Endothelial cell (in vitro differentiated cells): Measurements from ENCODE around the gene EVC. TPM values are rescaled to one million over a fixed set of nuclear protein-coding genes. Genes with fewer than 3 reads are reported as not detected.

Source experiments
- DNase-seq: peaks from one replicate; pipeline ENCODE4 v3.0.0; 2021; ENCODE audit warnings: low spot score
- H3K27ac Mint-ChIP-seq: one replicate; pipeline ENCODE4 v1.8.0; 2021; ENCODE audit warnings: mixed read lengths, inconsistent platforms; ENCODE audit not compliant: unreplicated experiment
- H3K27me3 Mint-ChIP-seq: one replicate; pipeline ENCODE4 v1.8.0; 2021; ENCODE audit warnings: mild to moderate bottlenecking, moderate library complexity, mixed read lengths, inconsistent platforms; ENCODE audit not compliant: unreplicated experiment
- H3K36me3 Mint-ChIP-seq: one replicate; pipeline ENCODE4 v1.8.0; 2021; ENCODE audit warnings: mild to moderate bottlenecking, low read depth, mixed read lengths, inconsistent platforms; ENCODE audit not compliant: unreplicated experiment
- H3K4me1 Mint-ChIP-seq: one replicate; pipeline ENCODE4 v1.8.0; 2021; ENCODE audit warnings: mild to moderate bottlenecking, mixed read lengths, inconsistent platforms; ENCODE audit not compliant: unreplicated experiment
- H3K4me3 Mint-ChIP-seq: one replicate; pipeline ENCODE4 v1.8.0; 2021; ENCODE audit warnings: mild to moderate bottlenecking, mixed read lengths, inconsistent platforms; ENCODE audit not compliant: unreplicated experiment
- H3K9me3 Mint-ChIP-seq: one replicate; pipeline ENCODE4 v1.8.0; 2021; ENCODE audit warnings: mixed read lengths, inconsistent platforms; ENCODE audit not compliant: unreplicated experiment
- total RNA-seq: library from RNA; stranded (reverse); fragmentation: NEBNext Ultra II Directional; extraction: Animal tissue kit (Norgen Biotek cat#: 25700); gene quantifications from one replicate; pipeline ENCODE4 v1.2.1, GENCODE V29; 2021; ENCODE audit not compliant: unreplicated experiment
- TF ChIP-seq, protein P1 (sequence below): fragments of 200-600 bp; sonication (generic); IDR thresholded peaks from one replicate; pipeline ENCODE4 v1.5.0; 2021; ENCODE audit warnings: antibody characterized with exemption; ENCODE audit not compliant: unreplicated experiment

The EVC gene
- total RNA-seq, 1 donor from 2014 or later, result 14.9 TPM

DNA sequence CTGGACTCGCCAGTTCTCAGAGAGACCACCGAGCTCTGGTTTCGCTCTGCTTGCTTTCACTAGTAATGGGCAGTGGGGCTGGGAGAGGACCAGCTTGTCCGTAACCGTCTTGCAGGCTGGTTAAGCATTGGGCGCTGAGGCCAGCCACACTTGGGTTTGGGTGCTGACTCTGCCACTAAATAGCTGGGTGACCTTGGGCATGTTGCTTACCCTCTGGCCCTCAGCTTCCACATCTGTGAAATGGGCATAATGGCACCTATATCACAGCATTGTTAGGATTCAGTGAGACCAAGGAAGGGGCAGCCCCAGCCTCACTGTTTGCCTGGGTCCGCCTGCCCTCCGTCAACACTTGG lies 43.5 kb downstream of the EVC start:
- H3K4me1 Mint-ChIP-seq, result peaks cover 15% of the 10 kb centered on the region
- DNase-seq, result no peak
- H3K36me3 Mint-ChIP-seq, result peaks cover 17% of the 10 kb centered on the region
- H3K9me3 Mint-ChIP-seq, result no peaks in the 10 kb centered on the region
- H3K4me3 Mint-ChIP-seq, result no peak overlapping the region
- TF ChIP-seq, protein P1, sequence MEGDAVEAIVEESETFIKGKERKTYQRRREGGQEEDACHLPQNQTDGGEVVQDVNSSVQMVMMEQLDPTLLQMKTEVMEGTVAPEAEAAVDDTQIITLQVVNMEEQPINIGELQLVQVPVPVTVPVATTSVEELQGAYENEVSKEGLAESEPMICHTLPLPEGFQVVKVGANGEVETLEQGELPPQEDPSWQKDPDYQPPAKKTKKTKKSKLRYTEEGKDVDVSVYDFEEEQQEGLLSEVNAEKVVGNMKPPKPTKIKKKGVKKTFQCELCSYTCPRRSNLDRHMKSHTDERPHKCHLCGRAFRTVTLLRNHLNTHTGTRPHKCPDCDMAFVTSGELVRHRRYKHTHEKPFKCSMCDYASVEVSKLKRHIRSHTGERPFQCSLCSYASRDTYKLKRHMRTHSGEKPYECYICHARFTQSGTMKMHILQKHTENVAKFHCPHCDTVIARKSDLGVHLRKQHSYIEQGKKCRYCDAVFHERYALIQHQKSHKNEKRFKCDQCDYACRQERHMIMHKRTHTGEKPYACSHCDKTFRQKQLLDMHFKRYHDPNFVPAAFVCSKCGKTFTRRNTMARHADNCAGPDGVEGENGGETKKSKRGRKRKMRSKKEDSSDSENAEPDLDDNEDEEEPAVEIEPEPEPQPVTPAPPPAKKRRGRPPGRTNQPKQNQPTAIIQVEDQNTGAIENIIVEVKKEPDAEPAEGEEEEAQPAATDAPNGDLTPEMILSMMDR, result no peak
- no peak overlapping the region for H3K27ac Mint-ChIP-seq
- H3K27me3 Mint-ChIP-seq, result peaks cover 4% of the 10 kb centered on the region

DNA sequence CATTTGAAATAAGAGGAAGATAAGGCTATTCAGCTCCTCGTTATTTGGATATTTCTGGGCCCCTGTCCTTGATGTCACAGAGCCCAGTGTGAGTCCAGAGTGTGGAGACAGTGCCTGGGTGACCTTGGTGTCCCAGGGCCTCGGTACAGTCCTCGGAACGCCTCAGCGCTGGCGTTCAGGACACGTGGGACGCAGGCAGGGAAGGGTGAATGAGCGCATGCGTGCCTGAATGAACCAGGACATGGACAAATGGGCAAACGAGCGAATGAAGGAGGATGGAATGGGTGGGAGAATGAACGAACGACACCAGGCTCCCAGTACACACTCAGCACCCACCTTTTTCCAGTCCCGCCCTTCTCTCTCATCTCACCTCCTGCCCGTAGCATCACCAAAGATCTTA lies 44.2 kb downstream of the EVC start:
- no peak overlapping the region for H3K4me3 Mint-ChIP-seq
- peaks cover 4% of the 10 kb centered on the region for H3K27me3 Mint-ChIP-seq
- DNase-seq, result no peak
- no peaks in the 10 kb centered on the region for H3K9me3 Mint-ChIP-seq
- peaks cover 15% of the 10 kb centered on the region for H3K4me1 Mint-ChIP-seq
- H3K27ac Mint-ChIP-seq, result no peak overlapping the region
- TF ChIP-seq, protein P1, result no peak
- peaks cover 17% of the 10 kb centered on the region for H3K36me3 Mint-ChIP-seq

GRCh38 chr4:5755679-5756078 lies 44.7 kb downstream of the EVC start:
- Mint-ChIP-seq H3K9me3 (no peaks in the 10 kb centered on the region), H3K36me3 (peaks cover 18% of the 10 kb centered on the region), H3K4me1 (peaks cover 15% of the 10 kb centered on the region), H3K27ac (no peak overlapping the region), H3K4me3 (no peak overlapping the region), H3K27me3 (peaks cover 4% of the 10 kb centered on the region)
- DNase-seq, result no peak
- TF ChIP-seq, protein P1, result no peak

GRCh38 chr4:5756271-5756670 lies 45.3 kb downstream of the EVC start:
- peaks cover 15% of the 10 kb centered on the region for H3K4me1 Mint-ChIP-seq
- TF ChIP-seq, protein P1, result no peak
- DNase-seq, result no peak
- H3K9me3 Mint-ChIP-seq, result no peaks in the 10 kb centered on the region
- no peak overlapping the region for H3K27ac Mint-ChIP-seq
- peak overlapping the region; percentile 59 for H3K4me3 Mint-ChIP-seq
- peaks cover 4% of the 10 kb centered on the region for H3K27me3 Mint-ChIP-seq
- H3K36me3 Mint-ChIP-seq, result peaks cover 18% of the 10 kb centered on the region

DNA sequence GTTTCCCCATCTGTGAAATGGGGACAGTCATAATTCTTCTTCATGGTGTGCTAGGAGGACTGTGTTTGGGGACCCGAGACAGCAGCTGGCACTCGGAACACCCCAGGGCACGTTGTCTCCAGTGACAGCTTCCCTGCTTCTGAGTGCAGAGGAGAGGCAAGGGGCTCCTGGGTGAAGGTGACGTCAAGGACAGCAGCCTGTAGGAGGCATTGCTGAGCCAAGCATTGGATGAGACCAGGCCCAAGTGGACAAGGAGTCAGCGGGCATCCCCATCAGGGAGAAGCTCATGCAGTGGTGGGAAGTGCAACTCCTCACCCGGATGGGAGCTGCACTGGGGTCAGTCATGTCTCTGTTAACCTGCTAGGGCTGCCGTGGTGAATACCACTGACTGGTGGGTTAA lies 46.1 kb downstream of the EVC start:
- Mint-ChIP-seq H3K4me1 (peaks cover 7% of the 10 kb centered on the region), H3K27ac (no peak overlapping the region), H3K4me3 (no peak overlapping the region), H3K9me3 (no peaks in the 10 kb centered on the region), H3K36me3 (peaks cover 18% of the 10 kb centered on the region), H3K27me3 (peaks cover 4% of the 10 kb centered on the region)
- no peak for DNase-seq
- TF ChIP-seq, protein P1, result no peak
